Common myeloid progenitor, CD34-positive (primary cell): ENCODE data around the gene CXCL16. TPM values are rescaled to one million over a fixed set of nuclear protein-coding genes. Genes with fewer than 3 reads are reported as not detected.

Experiments used
- CTCF ChIA-PET: fragments of 350-600 bp; sonication (Branson Sonifier 250); formaldehyde crosslinking; loops from one replicate; lab custom pipeline; 2021; ENCODE audit warnings: antibody characterized with exemption; lab: Charles Lee
- POLR2A ChIA-PET: fragments of 350-600 bp; sonication (Branson Sonifier 250); formaldehyde crosslinking; loops from one replicate; lab custom pipeline; 2021; ENCODE audit warnings: antibody characterized with exemption; lab: Charles Lee
- DNase-seq, 3 donors: peaks; one replicate each; pipeline versions ENCODE4 v3.0.0 to v3.0.0-alpha.2; 2013
- H3K27ac ChIP-seq, 2 experiments: 1 replicate in 1 of 2; 2 replicates in 1 of 2; pipeline ENCODE4 v1.7.0; 2013; ENCODE audit warnings: inconsistent platforms in 2 of 2, low read length in 2 of 2, mild to moderate bottlenecking in 2 of 2, low read depth in 1 of 2, moderate library complexity in 1 of 2; ENCODE audit not compliant: severe bottlenecking in 2 of 2, insufficient read depth in 1 of 2, poor library complexity in 1 of 2
- H3K27me3 ChIP-seq, 5 experiments: replicated peaks in 2 of 5; 1 replicate in 3 of 5; 2 replicates in 2 of 5; pipeline versions ENCODE4 v1.6.1 to v1.7.0; 2013; ENCODE audit warnings: low read length in 4 of 5, mild to moderate bottlenecking in 2 of 5, moderate library complexity in 2 of 5, inconsistent platforms in 1 of 5; ENCODE audit not compliant: insufficient read depth in 5 of 5, control insufficient read depth in 4 of 5
- H3K36me3 ChIP-seq, 4 experiments: 1 replicate in 2 of 4; 2 replicates in 2 of 4; pipeline versions ENCODE4 v1.6.1 to v1.7.0; 2013; ENCODE audit warnings: low read length in 3 of 4, control low read depth in 1 of 4, mild to moderate bottlenecking in 1 of 4; ENCODE audit not compliant: control insufficient read depth in 4 of 4, insufficient read depth in 4 of 4
- H3K4me1 ChIP-seq, 4 experiments: 1 replicate in 3 of 4; 2 replicates in 1 of 4; pipeline versions ENCODE4 v1.6.1 to v1.7.1; 2013; ENCODE audit warnings: low read length in 3 of 4, mild to moderate bottlenecking in 3 of 4, control low read depth in 1 of 4, inconsistent platforms in 1 of 4, moderate library complexity in 1 of 4; ENCODE audit not compliant: control insufficient read depth in 4 of 4, insufficient read depth in 4 of 4; ENCODE audit errors: control extremely low read depth in 1 of 4
- H3K4me3 ChIP-seq, 7 experiments: 1 replicate in 4 of 7; 2 replicates in 3 of 7; pipeline versions ENCODE4 v1.5.1 to v1.7.0; 2013; ENCODE audit warnings: mild to moderate bottlenecking in 7 of 7, low read length in 6 of 7, moderate library complexity in 6 of 7, inconsistent platforms in 2 of 7, low read depth in 2 of 7, control low read depth in 1 of 7; ENCODE audit not compliant: insufficient read depth in 4 of 7, control insufficient read depth in 1 of 7; ENCODE audit errors: extremely low read depth in 1 of 7
- H3K9me3 ChIP-seq, 5 experiments: 1 replicate in 4 of 5; 2 replicates in 1 of 5; pipeline versions ENCODE4 v1.6.1 to v1.7.1; 2013; ENCODE audit warnings: low read length in 4 of 5, mild to moderate bottlenecking in 2 of 5, inconsistent platforms in 1 of 5, low read depth in 1 of 5, moderate library complexity in 1 of 5; ENCODE audit not compliant: control insufficient read depth in 4 of 5, insufficient read depth in 2 of 5; ENCODE audit errors: control extremely low read depth in 1 of 5
- whole genome bisulfite sequencing: methylation state at CpG from one replicate; pipeline ENCODE4 v1.1.5; 2013; ENCODE audit not compliant: insufficient coverage; 5-methylcytosine and 5-hydroxymethylcytosine counted together
- polyA plus RNA-seq: library from polyadenylated mRNA; unstranded; fragments of 120-200 nt; gene quantifications from one replicate; pipeline ENCODE4 v1.2.1, GENCODE V29; 2013

CXCL16 gene, protein sequence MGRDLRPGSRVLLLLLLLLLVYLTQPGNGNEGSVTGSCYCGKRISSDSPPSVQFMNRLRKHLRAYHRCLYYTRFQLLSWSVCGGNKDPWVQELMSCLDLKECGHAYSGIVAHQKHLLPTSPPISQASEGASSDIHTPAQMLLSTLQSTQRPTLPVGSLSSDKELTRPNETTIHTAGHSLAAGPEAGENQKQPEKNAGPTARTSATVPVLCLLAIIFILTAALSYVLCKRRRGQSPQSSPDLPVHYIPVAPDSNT
- 1.1 TPM for polyA plus RNA-seq

DNA sequence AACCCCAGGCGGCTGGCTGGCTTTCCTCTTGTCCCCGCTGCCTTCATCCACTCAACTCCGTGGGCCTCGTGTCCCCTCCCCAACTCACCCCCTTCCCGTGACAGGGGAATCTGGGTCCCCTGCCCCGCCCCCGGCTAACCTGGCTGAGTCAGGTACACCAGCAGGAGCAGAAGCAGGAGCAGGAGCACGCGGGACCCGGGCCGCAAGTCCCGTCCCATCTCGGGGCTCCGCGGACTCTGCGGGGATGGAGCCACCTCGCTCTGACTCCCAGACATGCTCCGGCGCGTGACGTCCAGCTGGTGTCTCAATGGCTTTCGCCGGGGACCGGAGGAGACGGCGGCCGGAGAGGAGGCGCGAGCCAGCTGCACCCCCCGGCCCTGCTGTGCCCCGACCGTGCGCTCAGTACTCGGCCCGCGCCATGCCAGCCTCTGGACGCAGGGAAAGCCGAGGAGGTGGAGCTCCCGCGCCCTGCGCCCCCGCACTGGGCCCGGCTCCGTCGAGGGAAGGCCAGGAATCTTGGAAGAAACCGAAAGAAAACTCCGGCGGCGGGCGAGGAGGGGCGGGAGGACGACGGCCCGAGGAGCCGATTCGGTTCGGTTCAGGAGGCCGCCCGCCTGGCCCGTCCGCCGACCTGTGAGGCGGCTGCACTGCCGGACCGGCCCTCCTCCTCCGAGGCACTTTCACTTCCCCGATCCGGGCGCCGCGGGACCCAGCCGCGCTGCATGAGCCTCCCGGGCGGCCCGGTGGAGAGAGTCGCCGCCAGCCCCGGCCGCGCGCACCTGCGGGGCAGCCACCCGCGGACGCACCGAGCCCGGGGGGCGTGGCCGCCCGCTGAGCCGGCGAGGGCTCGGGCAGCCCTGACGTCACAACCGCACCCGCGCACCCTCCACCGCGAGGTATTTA is at the start of gene CXCL16, which contains the start of gene ZMYND15:
Gene CXCL16 (minus strand): TSS at position 807 of the 903 bp plus-strand sequence. CDS start 589 bp downstream, at position 218.
Gene ZMYND15 (plus strand): TSS at position 712 of the 903 bp plus-strand sequence. CDS start 716 bp downstream, outside the sequence.
- CTCF ChIA-PET = no interaction called here

DNA sequence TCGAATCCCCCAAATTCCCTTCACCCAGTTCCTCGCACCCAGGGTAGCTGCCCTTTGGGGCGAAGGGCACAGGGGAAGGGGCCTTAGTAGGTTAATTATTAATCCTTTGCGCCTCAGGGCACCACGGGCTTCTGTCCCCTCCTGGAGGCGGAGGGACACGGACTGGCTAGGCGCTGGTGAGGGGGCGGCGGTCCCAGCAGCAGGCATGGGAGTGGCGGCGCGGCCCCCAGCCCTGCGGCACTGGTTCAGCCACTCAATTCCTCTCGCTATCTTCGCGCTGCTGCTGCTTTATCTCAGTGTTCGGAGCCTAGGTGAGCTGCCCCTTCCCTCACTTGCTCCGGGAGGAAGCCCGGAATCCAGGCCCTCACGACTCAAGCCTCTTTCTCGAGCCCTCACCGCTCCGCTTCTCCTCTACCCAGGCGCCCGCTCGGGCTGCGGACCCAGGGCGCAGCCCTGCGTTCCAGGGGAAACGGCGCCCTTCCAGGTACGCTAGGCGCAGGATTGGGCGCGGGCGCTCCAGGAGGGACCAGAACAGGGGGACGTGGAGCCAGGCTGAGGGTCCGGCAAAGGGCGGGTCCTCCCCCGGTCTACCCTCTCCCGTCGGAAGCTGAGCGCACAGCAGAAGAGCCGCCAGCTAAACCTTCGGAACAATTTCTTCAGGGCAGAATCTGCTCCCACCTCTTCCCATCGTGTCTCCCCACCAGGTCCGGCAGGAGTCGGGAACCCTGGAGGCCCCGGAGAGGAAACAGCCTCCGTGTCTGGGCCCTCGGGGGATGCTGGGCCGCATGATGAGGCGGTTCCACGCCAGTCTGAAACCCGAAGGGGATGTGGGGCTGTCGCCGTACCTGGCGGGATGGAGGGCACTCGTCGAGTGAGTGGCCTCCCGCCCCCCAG is 49.3 kb upstream of the CXCL16 start, which contains the start of gene GLTPD2:
Gene GLTPD2 (plus strand): TSS at position 158 of the 894 bp plus-strand sequence. CDS start 48 bp downstream, at position 206.
- ChIA-PET CTCF (interaction anchor here (0.8 to 5.9 kb wide), 24 partner anchors 9 to 151 kb away, joined by 3 to 40 read pairs (median 4); partner anchors contain the start of genes MED11, RNF167 and SLC25A11), POLR2A (interaction anchor here (0.6 to 2.2 kb wide), 4 partner anchors 10 to 79 kb away, joined by 3 to 6 read pairs (median 4); partner anchors contain the start of genes ARRB2 and PLD2)
- Histone ChIP-seq H3K4me1 (peaks cover 0 to 39% (median 30%) of the 10 kb centered on the region in 4 experiments), H3K9me3 (no peaks in the 10 kb centered on the region), H3K4me3 (peak within 1 kb of the TSS; percentile 8 to 80 (median 63)), H3K27me3 (peaks cover 2 to 60% (median 33%) of the 10 kb centered on the region in 5 experiments), H3K36me3 (no peaks in the 10 kb centered on the region), H3K27ac (no peak within 1 kb of the TSS)
- WGBS = 22% methylated on average over 41 of the region's 62 CpGs
- DNase-seq = no peak

More for the DNA sequence above, at the start of gene CXCL16, which contains the start of gene ZMYND15:
- POLR2A ChIA-PET = no interaction called here
- H3K27ac ChIP-seq = no peak within 1 kb of the TSS
- no peaks in the 10 kb centered on the region for H3K36me3 ChIP-seq
- no peaks in the 10 kb centered on the region for H3K9me3 ChIP-seq
- peaks cover 0 to 22% (median 19%) of the 10 kb centered on the region in 4 experiments for H3K4me1 ChIP-seq
- peak in 1 of 3 donors; percentile 54 for DNase-seq
- WGBS = 0% methylated on average over 82 of the region's 100 CpGs
- H3K4me3 ChIP-seq = peak within 1 kb of the TSS; percentile 50 to 82 (median 65)
- H3K27me3 ChIP-seq = peaks cover 0 to 62% (median 26%) of the 10 kb centered on the region in 5 experiments

DNA sequence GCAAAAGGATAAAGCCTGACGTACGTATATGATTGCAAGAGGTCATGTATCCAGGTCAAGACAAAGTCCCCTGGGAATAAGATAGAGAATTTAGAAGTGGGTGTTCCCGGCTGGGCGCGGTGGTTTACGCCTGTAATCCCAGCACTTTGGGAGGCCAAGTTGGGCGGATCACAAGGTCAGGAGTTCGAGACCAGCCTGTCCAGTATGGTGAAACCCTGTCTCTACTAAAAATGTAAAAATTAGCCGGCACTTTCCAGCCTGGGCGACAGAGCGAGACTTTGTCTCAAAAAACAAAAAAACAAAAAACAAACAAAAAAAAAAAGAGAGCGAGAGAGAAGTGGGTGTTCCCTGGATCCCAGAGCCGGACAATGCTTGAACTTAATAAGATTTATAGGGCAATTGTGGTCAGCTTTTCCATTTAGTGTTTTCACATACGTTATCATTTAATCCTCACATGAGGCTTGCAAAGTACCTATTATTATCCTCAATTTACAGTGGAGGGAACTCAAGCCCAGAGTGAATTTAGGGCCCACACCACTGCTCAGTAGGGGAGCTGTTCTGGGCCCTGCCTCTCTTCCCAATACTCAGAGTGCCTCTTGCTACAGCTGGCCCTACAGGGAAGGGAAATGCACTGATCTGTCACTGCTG is 48.6 kb upstream of the CXCL16 start:
- Histone ChIP-seq H3K36me3 (no peaks in the 10 kb centered on the region), H3K27me3 (peaks cover 4 to 68% (median 38%) of the 10 kb centered on the region in 5 experiments), H3K4me1 (peaks cover 0 to 39% (median 30%) of the 10 kb centered on the region in 4 experiments), H3K9me3 (no peaks in the 10 kb centered on the region), H3K27ac (no peak overlapping the region), H3K4me3 (no peak overlapping the region)
- POLR2A ChIA-PET = no interaction called here
- WGBS = 90% methylated on average over 11 of the region's 14 CpGs
- CTCF ChIA-PET = interaction anchor here (0.8 to 5.9 kb wide), 10 partner anchors 9 to 103 kb away, joined by 3 to 40 read pairs (median 5); no protein-coding TSS in a partner anchor
- DNase-seq = no peak

DNA sequence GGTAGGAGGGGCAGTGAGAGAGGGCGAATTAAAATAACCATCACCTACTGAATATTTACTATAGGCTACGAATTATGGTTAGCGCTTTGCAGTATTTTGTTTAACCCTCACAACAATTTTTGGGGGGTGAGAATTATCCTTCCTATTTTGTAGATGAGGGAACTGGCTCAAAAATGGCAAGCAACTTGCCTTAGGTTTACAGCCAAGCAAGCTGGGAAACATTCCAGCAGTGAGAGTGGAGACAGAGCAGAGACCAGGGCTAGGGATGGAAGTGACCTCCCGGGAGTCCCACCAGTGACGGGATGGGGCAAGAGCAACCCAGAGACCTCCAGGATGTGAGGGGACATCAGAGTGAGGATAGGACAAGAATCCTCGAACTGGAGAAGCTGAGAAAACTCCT is 46.8 kb upstream of the CXCL16 start:
- Histone ChIP-seq H3K4me1 (peaks cover 0 to 43% (median 30%) of the 10 kb centered on the region in 4 experiments), H3K27me3 (peaks cover 4 to 81% (median 40%) of the 10 kb centered on the region in 5 experiments), H3K4me3 (no peak overlapping the region), H3K36me3 (no peaks in the 10 kb centered on the region), H3K9me3 (no peaks in the 10 kb centered on the region), H3K27ac (no peak overlapping the region)
- POLR2A ChIA-PET = no interaction called here
- CTCF ChIA-PET = interaction anchor here (0.8 to 5.9 kb wide), 8 partner anchors 11 to 104 kb away, joined by 3 to 40 read pairs (median 4); no protein-coding TSS in a partner anchor
- no peak for DNase-seq
- WGBS = 7% methylated on average over 3 of the region's 6 CpGs

DNA sequence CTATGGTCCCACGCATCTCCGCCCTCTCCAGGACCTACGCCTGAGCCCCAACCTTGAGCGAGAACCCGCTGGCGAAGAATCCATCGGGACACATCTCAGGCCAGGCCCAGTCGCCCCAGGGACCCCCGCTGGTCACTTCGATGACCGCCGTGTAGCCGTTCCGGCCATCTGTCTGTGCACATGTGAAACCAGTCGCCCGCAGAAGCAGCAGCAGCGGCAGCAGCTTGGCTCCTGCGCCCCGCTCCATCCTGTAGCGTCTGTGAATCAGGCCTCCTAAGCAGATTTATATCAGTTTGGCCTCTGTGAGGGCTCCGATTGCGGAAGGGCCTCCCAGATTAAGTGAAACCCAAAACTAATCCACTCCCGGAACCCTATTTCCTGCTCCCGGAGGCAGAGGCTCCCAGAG is 46.4 kb upstream of the CXCL16 start, which contains the start of gene VMO1:
Gene VMO1 (minus strand): TSS at position 259 of the 406 bp plus-strand sequence. CDS start 12 bp downstream, at position 247.
- Histone ChIP-seq H3K4me1 (peaks cover 0 to 43% (median 30%) of the 10 kb centered on the region in 4 experiments), H3K36me3 (no peaks in the 10 kb centered on the region), H3K27ac (no peak within 1 kb of the TSS), H3K27me3 (peaks cover 4 to 81% (median 40%) of the 10 kb centered on the region in 5 experiments), H3K9me3 (no peaks in the 10 kb centered on the region), H3K4me3 (peak within 1 kb of the TSS in 3 of 7 experiments; percentile 24 to 48 (median 36))
- WGBS = 2% methylated on average over 20 of the region's 24 CpGs
- ChIA-PET CTCF (interaction anchor here (0.8 to 5.9 kb wide), 8 partner anchors 12 to 104 kb away, joined by 3 to 40 read pairs (median 4); no protein-coding TSS in a partner anchor), POLR2A (no interaction called here)
- DNase-seq = peak in 2 of 3 donors; percentile 48
